Ishikawa (cell line): ENCODE results near the gene VAPB.

Experiments
- CREB1 ChIP-seq: IDR thresholded peaks from 2 replicates; pipeline ENCODE4 v1.6.1; 2012; ENCODE audit warnings: low read depth
- EGR1 ChIP-seq: IDR thresholded peaks from 2 replicates; pipeline ENCODE4 v1.6.1; 2012
- EP300 ChIP-seq: IDR thresholded peaks from 2 replicates; pipeline ENCODE4 v1.6.1; 2012; ENCODE audit warnings: borderline replicate concordance
- FOXM1 ChIP-seq: IDR thresholded peaks from 2 replicates; pipeline ENCODE4 v1.6.1; 2012; ENCODE audit warnings: low read depth, borderline replicate concordance
- NFIC ChIP-seq: IDR thresholded peaks from 2 replicates; pipeline ENCODE4 v1.6.1; 2012
- RAD21 ChIP-seq: IDR thresholded peaks from 2 replicates; pipeline ENCODE4 v1.6.1; 2012; ENCODE audit warnings: low read depth
- TAF1 ChIP-seq: IDR thresholded peaks from 2 replicates; pipeline ENCODE4 v1.6.1; 2012; ENCODE audit warnings: low read depth, mild to moderate bottlenecking
- TCF12 ChIP-seq: IDR thresholded peaks from 2 replicates; pipeline ENCODE4 v1.6.1; 2012; ENCODE audit warnings: low read depth
- TEAD4 ChIP-seq: IDR thresholded peaks from 2 replicates; pipeline ENCODE4 v1.6.1; 2012
- YY1 ChIP-seq: IDR thresholded peaks from 2 replicates; pipeline ENCODE4 v1.6.1; 2012; ENCODE audit warnings: low read depth
- ZBTB7A ChIP-seq: IDR thresholded peaks from 2 replicates; pipeline ENCODE4 v1.6.1; 2012; ENCODE audit warnings: low read depth
- TF ChIP-seq, protein P1 (sequence below): IDR thresholded peaks from 2 replicates; pipeline ENCODE4 v1.6.1; 2012
- TF ChIP-seq, protein P2 (sequence below): IDR thresholded peaks from 2 replicates; pipeline ENCODE4 v1.6.1; 2012; ENCODE audit warnings: low read depth, mild to moderate bottlenecking
- TF ChIP-seq, protein P3 (sequence below): IDR thresholded peaks from 2 replicates; pipeline ENCODE4 v1.6.1; 2012

DNA sequence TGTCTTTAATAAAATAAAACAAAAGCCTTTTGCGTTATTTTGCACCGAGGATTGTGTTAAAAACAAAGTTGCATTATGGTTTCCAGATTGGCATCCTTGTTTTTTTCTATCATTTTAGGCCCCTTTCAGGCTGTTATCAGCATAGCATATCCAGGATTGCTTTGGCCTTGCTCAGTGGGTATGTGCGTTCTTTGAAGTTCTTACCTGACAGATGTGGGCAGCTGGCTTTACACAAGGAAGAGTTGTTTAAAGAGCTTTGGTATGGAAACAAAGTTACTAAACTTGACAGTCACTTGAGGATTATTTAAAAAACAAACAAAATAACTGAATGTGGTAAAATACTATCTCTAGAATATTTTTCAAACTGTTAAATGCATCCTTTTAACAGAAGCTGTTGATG, 6.6 kb downstream of the VAPB start:
- no peak for TF ChIP-seq YY1
- no peak for TF ChIP-seq EP300
- TF ChIP-seq ZBTB7A = no peak
- TF ChIP-seq, protein P1, sequence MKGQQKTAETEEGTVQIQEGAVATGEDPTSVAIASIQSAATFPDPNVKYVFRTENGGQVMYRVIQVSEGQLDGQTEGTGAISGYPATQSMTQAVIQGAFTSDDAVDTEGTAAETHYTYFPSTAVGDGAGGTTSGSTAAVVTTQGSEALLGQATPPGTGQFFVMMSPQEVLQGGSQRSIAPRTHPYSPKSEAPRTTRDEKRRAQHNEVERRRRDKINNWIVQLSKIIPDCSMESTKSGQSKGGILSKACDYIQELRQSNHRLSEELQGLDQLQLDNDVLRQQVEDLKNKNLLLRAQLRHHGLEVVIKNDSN = no peak
- TF ChIP-seq, protein P2, sequence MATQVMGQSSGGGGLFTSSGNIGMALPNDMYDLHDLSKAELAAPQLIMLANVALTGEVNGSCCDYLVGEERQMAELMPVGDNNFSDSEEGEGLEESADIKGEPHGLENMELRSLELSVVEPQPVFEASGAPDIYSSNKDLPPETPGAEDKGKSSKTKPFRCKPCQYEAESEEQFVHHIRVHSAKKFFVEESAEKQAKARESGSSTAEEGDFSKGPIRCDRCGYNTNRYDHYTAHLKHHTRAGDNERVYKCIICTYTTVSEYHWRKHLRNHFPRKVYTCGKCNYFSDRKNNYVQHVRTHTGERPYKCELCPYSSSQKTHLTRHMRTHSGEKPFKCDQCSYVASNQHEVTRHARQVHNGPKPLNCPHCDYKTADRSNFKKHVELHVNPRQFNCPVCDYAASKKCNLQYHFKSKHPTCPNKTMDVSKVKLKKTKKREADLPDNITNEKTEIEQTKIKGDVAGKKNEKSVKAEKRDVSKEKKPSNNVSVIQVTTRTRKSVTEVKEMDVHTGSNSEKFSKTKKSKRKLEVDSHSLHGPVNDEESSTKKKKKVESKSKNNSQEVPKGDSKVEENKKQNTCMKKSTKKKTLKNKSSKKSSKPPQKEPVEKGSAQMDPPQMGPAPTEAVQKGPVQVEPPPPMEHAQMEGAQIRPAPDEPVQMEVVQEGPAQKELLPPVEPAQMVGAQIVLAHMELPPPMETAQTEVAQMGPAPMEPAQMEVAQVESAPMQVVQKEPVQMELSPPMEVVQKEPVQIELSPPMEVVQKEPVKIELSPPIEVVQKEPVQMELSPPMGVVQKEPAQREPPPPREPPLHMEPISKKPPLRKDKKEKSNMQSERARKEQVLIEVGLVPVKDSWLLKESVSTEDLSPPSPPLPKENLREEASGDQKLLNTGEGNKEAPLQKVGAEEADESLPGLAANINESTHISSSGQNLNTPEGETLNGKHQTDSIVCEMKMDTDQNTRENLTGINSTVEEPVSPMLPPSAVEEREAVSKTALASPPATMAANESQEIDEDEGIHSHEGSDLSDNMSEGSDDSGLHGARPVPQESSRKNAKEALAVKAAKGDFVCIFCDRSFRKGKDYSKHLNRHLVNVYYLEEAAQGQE = no peak
- TF ChIP-seq FOXM1 = no peak
- no peak for TF ChIP-seq RAD21
- no peak for TF ChIP-seq CREB1
- TF ChIP-seq TAF1 = no peak
- TF ChIP-seq, protein P3, sequence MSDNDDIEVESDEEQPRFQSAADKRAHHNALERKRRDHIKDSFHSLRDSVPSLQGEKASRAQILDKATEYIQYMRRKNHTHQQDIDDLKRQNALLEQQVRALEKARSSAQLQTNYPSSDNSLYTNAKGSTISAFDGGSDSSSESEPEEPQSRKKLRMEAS = no peak
- TF ChIP-seq EGR1 = no peak
- no peak for TF ChIP-seq NFIC
- TF ChIP-seq TCF12 = no peak
- TF ChIP-seq TEAD4 = no peak
